Measurements from ENCODE around the gene PRKAG2.

PRKAG2 gene

GRCh38 chr7:151900591-151900985 is 23.7 kb upstream of the PRKAG2 start:
- no peak for DNase-seq

DNA sequence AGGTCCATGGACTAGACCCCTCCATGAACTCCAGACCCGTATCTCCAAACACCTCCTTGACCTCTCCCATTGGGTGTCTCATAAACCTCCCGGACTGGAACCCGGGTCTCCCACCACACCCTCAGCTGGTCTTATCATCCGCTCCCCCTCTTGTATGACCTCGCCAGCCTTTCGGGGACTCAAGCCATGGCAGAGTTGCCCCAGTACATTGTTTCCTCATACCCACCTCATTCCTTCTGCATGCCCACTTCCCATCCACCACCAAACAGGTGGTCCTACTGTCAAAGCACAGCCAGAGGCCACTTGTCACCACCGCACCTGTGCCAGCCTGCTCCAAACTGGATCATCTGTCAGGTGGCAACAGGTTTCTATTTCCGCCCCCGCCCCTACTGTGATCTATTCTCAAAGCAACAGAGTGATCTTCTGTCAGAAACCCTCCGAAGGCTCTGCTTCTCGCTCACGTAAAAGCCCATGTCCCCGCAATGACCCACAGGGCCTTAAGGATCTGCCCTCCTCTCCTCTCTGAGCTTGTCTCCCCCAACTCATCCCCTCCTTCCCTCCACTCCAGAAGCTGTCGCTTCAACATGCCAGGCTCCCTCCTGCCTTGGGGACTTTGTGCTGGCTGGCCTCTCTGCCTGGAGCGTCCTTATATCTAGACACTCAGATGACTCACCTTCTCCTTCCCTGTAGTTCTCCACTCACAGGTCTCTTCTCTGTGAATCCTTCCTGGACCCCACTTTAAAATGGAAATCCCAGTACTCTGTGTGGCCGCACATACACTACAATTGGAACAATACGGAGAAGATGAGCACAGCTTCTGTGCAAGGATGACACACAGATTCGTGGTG is 22.8 kb upstream of the PRKAG2 start:
- DNase-seq: no peak

DNA sequence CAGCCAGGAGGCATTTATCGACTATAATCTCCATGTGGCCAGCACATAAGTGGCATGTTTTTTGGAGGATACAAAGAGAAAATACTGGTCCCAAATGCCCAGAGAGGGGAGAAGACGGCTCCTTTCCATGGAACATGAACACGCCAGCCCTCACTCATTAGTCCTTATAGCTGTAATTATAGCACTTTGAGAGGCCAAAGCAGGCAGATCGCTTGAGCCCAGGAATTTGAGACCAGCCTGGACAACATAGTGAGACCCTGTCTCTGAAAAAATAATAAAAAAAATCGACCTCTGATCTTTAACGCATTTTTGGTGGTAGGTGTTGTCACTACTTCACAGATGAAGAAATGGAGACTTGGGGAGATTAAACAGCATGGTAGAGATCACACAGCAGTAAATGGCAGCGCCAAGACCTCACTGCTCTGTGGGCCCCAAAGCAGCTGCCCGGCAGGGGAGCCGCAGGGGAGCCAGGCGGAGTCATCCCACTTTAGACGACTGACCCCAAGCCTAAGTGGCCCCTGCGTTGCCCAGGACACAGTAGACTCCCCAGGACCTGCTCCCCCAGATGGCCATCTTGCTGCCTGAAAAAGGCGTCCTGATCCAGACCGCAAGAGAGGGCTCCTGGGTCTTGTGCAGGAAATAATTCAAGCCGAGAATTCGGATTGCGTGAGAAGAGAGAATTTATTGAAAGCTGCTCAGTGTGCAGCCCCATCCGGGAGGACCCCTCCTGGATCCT is 21.2 kb upstream of the PRKAG2 start:
- no peak for DNase-seq

DNA sequence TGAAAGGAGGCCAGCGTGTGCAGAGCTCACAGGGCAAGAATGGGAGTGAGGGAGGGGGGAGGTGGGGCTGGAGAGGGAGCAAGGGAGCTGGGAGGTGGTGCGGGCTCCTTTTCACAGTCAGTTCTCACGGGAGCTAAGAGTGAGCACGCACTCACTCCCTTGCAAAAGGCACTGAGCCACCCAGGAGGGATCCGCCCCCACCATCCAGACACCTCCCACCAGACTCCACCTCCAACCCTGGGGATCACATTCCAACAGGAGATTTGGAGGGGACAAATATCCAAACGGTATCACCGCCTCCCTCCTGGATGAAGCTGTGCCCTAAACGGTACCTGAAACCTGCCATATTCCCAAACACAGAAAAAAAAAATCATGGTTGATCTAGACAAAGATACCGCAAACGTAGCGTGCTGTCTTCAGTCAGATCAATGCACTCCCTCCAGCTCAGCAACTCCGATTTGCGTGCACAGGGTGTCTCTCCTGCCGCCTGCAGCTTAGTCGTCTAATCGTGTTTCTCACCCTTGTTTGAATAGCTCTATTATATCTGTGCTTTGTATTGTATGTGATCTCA is 20.3 kb upstream of the PRKAG2 start:
- peak; percentile 61 for DNase-seq

GRCh38 chr7:151896486-151896885 is 19.6 kb upstream of the PRKAG2 start:
- no peak for DNase-seq

GRCh38 chr7:151896086-151896485 is 19.2 kb upstream of the PRKAG2 start:
- no peak for DNase-seq

DNA sequence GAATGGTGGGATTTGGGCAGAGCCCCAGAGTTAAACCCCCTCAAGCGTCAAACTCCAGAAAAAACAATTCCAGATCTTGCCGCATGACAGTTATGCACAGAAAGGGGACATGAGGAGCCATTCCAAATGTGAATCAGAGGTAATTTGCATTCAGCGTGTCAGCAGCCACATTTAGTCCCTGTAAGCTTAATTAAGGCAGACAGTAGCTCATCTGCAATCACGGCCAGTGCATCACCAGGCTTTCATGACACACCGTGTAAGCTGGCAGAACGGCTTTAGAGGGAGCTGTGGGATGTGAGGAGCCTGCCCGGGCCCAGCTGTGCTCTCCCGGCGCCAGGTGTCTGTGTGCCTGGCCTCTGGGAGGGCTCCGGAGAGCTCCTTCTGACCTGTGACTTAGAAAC is 18.7 kb upstream of the PRKAG2 start:
- DNase-seq: no peak

DNA sequence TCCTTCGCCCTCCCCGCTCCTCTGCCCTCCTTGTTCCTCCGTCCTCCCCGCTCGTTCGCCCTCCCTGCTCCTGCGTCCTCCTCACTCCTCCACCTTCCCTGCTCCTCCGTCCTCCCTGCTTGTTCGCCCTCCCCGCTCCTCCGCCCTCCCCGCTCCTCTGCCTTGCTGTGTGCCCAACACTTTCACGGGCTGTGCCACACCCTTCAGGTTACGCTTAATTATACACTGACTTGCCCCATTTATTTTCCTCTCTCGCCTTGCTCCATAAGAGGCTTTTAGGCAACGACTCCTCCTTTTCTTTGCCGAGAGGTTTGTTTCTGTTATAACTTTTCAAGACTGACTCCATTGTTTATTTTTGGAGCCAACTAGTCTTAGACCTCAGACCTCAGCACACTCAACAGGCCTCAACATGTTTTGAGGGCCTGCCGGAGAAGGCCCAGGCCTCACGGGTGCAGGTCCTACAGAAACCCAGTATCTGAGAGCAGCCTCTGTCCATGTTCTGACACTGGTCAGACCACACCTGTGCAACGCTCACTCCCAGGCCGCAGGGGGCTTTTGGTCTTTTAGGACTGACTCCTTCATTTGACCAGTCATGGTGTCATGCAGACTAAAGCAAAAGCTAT is 18.2 kb upstream of the PRKAG2 start:
- no peak for DNase-seq

- no peak for DNase-seq
Observed at GRCh38 chr7:151894111-151895007, 17.4 kb upstream of the PRKAG2 start.

- no peak for DNase-seq
Observed at GRCh38 chr7:151893405-151893923, 16.5 kb upstream of the PRKAG2 start.

GRCh38 chr7:151891753-151892152 is 14.8 kb upstream of the PRKAG2 start:
- no peak for DNase-seq

DNA sequence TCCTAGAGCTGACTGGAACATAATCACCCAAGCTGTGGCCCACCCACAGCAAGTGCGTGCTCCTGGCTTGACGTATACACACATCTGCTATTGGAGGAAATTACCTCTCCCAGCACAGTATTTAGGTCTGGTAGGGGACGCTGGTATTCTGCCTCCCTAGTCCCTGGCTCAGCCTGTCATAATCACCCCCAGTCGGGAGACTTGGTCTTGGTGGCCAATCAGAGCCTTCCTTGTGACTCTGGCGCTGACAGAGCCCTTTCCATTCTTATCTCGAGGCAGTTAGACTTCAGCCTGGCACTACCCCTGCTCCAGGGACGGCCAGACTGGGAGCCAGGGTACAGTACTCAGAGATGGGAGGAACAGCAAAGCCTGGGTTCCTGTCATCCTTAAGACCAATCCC is 14.3 kb upstream of the PRKAG2 start:
- no peak for DNase-seq

DNA sequence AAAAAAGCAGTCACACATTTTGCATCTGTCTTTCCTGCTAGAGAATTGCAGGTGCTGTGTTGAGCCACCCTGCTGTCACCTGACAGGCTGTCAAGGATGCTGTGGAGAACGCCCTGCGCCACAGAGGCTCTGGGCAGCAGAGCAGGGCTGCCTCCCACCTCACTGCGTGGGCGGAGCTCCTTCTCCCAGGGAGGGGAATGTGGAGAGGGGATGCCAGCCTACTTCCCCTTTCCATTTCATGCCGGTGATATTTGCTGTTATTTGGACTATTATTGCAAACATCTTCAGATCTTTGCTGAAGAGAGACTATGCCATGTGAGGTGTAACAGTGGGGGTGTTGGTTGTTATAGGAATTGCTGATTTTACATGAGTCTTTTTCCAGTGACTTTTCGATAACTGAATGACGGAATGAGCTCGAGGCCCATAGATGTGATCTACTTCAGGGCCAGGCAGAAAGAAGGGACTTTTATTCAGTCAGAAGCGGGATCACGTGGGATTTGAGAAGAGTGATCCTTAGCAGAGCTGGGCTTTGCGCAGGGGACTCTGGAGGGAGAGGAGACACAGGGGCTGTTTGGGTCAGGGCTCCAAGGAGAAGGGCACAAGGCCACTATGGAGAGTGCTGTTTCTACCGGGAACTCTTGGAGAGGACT is 13.6 kb upstream of the PRKAG2 start:
- DNase-seq: no peak

DNA sequence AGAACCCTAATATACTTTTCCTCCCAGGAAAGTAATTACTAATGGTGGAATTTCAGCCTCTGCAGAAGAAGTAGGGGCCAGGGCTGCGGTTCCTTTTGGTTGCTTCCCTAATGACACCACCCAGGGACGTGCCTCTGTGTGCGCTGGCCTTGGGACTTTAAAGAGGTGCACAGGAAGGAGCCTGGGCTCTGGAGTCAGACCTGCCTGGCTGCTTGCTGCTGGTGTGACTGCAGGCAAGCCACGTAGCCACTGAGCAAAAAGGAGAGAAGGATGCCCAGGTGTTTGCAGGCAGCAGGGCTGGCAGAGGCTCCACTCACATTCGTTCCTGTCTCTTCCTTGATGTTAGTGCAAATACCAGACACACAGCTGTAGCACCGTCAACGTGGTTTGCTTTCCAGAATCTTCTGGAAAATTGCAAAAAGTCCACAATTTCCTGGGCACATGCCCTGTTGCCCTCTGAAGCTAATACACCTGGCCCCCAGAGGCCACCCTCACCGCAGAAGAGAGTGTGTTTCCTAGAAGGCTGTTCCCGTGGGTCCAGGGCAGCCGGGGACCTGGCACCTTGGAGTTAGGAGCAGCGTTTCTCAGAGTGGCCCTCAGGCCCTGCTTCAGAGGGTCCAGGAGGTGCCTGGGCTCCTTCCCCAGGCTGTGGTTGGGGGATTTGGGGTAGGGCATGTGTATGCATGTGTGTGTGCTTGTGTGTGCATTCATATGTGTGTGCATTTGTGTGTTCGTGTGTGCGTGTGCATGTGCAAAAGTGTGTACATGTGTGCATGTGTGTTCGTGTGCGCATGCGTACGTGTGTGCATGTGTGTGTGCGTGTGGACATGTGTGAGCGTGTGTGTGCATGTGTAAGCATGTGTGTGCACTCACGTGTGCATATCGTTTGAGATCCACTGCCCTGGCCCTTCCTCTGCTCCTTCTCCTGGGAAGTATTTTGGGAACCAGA is 12.8 kb upstream of the PRKAG2 start:
- DNase-seq: no peak

- no peak for DNase-seq
Observed at GRCh38 chr7:151888079-151889067, 11.5 kb upstream of the PRKAG2 start.

DNA sequence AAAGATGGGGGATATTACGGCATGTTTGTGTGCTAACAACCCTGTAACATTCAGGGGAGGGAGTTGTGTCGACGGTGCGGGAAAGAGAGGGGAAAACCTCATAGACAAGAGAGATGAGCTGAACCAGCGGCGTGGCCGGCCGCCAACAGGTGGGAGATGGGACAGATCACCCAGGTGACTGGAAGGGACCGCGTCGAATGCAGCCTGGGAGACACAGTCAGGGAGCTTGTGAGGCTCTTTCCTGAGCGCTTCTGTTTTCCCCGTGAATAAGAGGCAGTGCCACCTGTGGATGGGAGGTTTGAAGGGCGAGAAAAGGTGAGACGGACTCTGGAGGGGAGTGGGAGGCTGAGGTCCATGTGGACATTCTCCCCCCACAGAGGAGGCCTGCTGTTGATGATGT is 9.9 kb upstream of the PRKAG2 start:
- DNase-seq: no peak

DNA sequence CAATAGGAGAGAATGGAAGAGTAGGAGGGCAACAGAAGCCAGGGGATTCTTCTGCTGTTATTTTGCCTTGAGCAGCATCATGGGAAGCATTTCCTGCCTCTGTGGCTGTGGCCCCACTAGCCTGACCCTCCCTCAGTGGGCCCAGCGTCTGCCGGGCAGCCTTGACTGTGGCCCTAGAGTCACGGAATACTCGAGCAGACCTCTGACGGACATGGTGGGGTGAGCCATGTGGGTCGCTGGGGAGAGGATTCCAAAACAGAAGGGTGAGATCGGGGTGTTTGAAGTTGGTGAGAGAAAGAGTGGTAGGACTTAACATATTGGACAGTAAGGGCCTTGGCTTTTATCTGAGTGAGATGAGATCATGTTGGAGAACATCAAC is 8.3 kb upstream of the PRKAG2 start:
- no peak for DNase-seq

- no peak for DNase-seq
Observed at GRCh38 chr7:151884312-151885201, 7.6 kb upstream of the PRKAG2 start.
